Right lobe of liver (tissue), 6 donors: Measurements from ENCODE around the gene MRPS6. TPM values are rescaled to one million over a fixed set of nuclear protein-coding genes. Genes with fewer than 3 reads are reported as not detected.

Experiments used
- ATAC-seq, 4 donors: fragments of 200-7000 bp; cut with Tn5 transposase; one replicate each; pipeline ENCODE4 v1.9.1; 2020; ENCODE audit warnings: mild to moderate bottlenecking in 4 of 4, moderate library complexity in 4 of 4
- DNase-seq, 3 donors: peaks; one replicate each; pipeline ENCODE4 v3.0.0-alpha.2; 2020
- H3K27ac ChIP-seq, 3 donors: fragments of 200-600 bp; one replicate each; pipeline ENCODE4 v1.8.0; 2022
- H3K27me3 ChIP-seq, 2 donors: fragments of 200-600 bp; one replicate each; pipeline ENCODE4 v1.8.0; 2022
- H3K36me3 ChIP-seq, 4 donors: fragments of 200-600 bp; sonication (generic) in 1 of 4; one replicate each; pipeline versions ENCODE4 v1.5.1 to v1.8.0; 2017 to 2022; ENCODE audit warnings: control low read depth in 1 of 4
- H3K4me1 ChIP-seq, 4 donors: fragments of 200-600 bp; sonication (generic) in 1 of 4; one replicate each; pipeline versions ENCODE4 v1.5.1 to v1.8.0; 2017 to 2022; ENCODE audit warnings: control low read depth in 1 of 4
- H3K4me3 ChIP-seq, 3 donors: fragments of 200-600 bp; one replicate each; pipeline ENCODE4 v1.8.0; 2022
- H3K9me3 ChIP-seq, 4 donors: fragments of 200-600 bp; sonication (generic) in 1 of 4; one replicate each; pipeline versions ENCODE4 v1.5.1 to v1.8.0; 2017 to 2022; ENCODE audit warnings: control low read depth in 1 of 4
- CTCF ChIP-seq, 4 donors: fragments of 200-600 bp in 3 of 4; fragments of 450-650 bp in 1 of 4; IDR thresholded peaks; one replicate each; pipeline versions ENCODE4 v1.5.1 to v1.8.0; 2016 to 2022; ENCODE audit warnings: antibody characterized with exemption in 4 of 4, mild to moderate bottlenecking in 2 of 4
- POLR2A ChIP-seq: fragments of 450-650 bp; IDR thresholded peaks from one replicate; pipeline ENCODE4 v1.6.1; 2017; ENCODE audit warnings: antibody characterized with exemption, mild to moderate bottlenecking
- WGBS: methylation state at CpG from one replicate; pipeline ENCODE4 v1.1.6; 2018; ENCODE audit warnings: low coverage, low lambda C conversion rate; ENCODE audit not compliant: insufficient coverage; ENCODE audit errors: missing lambda C conversion rate; 5-methylcytosine and 5-hydroxymethylcytosine counted together
- intact Hi-C, 2 donors: fragments of 100-400 bp; cut with DNase I; formaldehyde crosslinking; loops; one replicate each; pipeline versions ENCODE4 v1.11.2 to v1.14.1; 2022
- total RNA-seq, 6 experiments: library from RNA; depleted of rRNA in 2 of 6; stranded (reverse); fragments of >200 nt in 2 of 6; fragmentation: NEBNext Ultra II Directional in 3 of 6; extraction: Animal tissue kit (Norgen Biotek cat#: 25700) in 3 of 6; gene quantifications; one replicate each; pipeline versions ENCODE4 v1.1.0 to v1.2.4, GENCODE V29; 2016 to 2023
- donor health status: DM: no; HTN: yes; CAD: no.
- donor health status: DM: no; HTN: no; CAD: no.
- donor health status: DM: no; HTN: no; CAD: no.
- donor health status: DM: no; HTN: yes; CAD: no.
- donor health status: DM: no; HTN: yes; CAD: no.

MRPS6 gene
- total RNA-seq, 6 experiments from 2014 or later = 16.0 to 30.0 (median 24.5) TPM

- intact Hi-C loops = no loop called here
- no peak overlapping the region for H3K4me3 ChIP-seq
- H3K36me3 ChIP-seq = no peaks in the 10 kb centered on the region
- no peaks in the 10 kb centered on the region for H3K27me3 ChIP-seq
- 100% methylated on average over 1 of the region's 1 CpG for WGBS
- no peak overlapping the region for H3K27ac ChIP-seq
- DNase-seq = no peak
- no peak for ATAC-seq
- no peaks in the 10 kb centered on the region for H3K9me3 ChIP-seq
- peaks cover 0 to 29% (median 13%) of the 10 kb centered on the region in 4 donors for H3K4me1 ChIP-seq
- TF ChIP-seq POLR2A = no peak
- TF ChIP-seq CTCF (IDR thresholded peaks at IDR 0.05) = no peak
Measured at GRCh38 chr21:34076835-34077234, 3.5 kb downstream of the MRPS6 start.

- WGBS = 80% methylated on average over 1 of the region's 1 CpG
- ATAC-seq = no peak
- Histone ChIP-seq H3K4me3 (no peak overlapping the region), H3K4me1 (peaks cover 0 to 37% (median 15%) of the 10 kb centered on the region in 4 donors), H3K36me3 (no peaks in the 10 kb centered on the region), H3K9me3 (no peaks in the 10 kb centered on the region), H3K27ac (no peak overlapping the region), H3K27me3 (no peaks in the 10 kb centered on the region)
- TF ChIP-seq CTCF (IDR thresholded peaks at IDR 0.05) (no peak), POLR2A (no peak)
- intact Hi-C loops = no loop called here
- no peak for DNase-seq
Measured at GRCh38 chr21:34077888-34078287, 4.5 kb downstream of the MRPS6 start.

- Histone ChIP-seq H3K27ac (peak overlapping the region in 1 of 3 donors; percentile 5), H3K4me3 (no peak overlapping the region), H3K27me3 (no peaks in the 10 kb centered on the region), H3K9me3 (no peaks in the 10 kb centered on the region), H3K4me1 (peaks cover 0 to 37% (median 15%) of the 10 kb centered on the region in 4 donors), H3K36me3 (no peaks in the 10 kb centered on the region)
- peak; percentile 65 to 73 (median 71) for ATAC-seq
- TF ChIP-seq POLR2A (no peak), CTCF (IDR thresholded peaks at IDR 0.05) (no peak)
- intact Hi-C loops = no loop called here
- 12% methylated on average over 2 of the region's 2 CpGs for WGBS
- peak in 2 of 3 donors; percentile 31 to 56 for DNase-seq
Measured at GRCh38 chr21:34078915-34079314, 5.5 kb downstream of the MRPS6 start.

- H3K27me3 ChIP-seq = no peaks in the 10 kb centered on the region
- DNase-seq (no peak), ATAC-seq (no peak)
- WGBS = 91% methylated on average over 5 of the region's 5 CpGs
- H3K4me1 ChIP-seq = peaks cover 0 to 24% (median 12%) of the 10 kb centered on the region in 4 donors
- H3K27ac ChIP-seq = no peak overlapping the region
- H3K9me3 ChIP-seq = no peaks in the 10 kb centered on the region
- no peak for TF ChIP-seq POLR2A
- H3K4me3 ChIP-seq = no peak overlapping the region
- H3K36me3 ChIP-seq = no peaks in the 10 kb centered on the region
- intact Hi-C loops = no loop called here
Measured at GRCh38 chr21:34080710-34081109, 7.3 kb downstream of the MRPS6 start.

- H3K27me3 ChIP-seq = no peaks in the 10 kb centered on the region
- 34% methylated on average over 4 of the region's 4 CpGs for WGBS
- no peaks in the 10 kb centered on the region for H3K9me3 ChIP-seq
- no peak overlapping the region for H3K27ac ChIP-seq
- no peaks in the 10 kb centered on the region for H3K36me3 ChIP-seq
- intact Hi-C loops = no loop called here
- H3K4me1 ChIP-seq = peaks cover 0 to 25% (median 12%) of the 10 kb centered on the region in 4 donors
- ATAC-seq (peak in 1 of 4 donors; percentile 24), DNase-seq (no peak)
- no peak overlapping the region for H3K4me3 ChIP-seq
- no peak for TF ChIP-seq POLR2A
- no peak for TF ChIP-seq CTCF (IDR thresholded peaks at IDR 0.05)
Measured at GRCh38 chr21:34082769-34083168, 9.4 kb downstream of the MRPS6 start.
